GM13976 (cell line): Measurements from ENCODE around the gene TSHB.

Source experiments
- DNase-seq: peaks from one replicate; pipeline ENCODE4 v3.0.0; 2012; ENCODE audit warnings: low spot score
- CTCF ChIP-seq: IDR thresholded peaks from 2 replicates; pipeline ENCODE4 v1.5.1; 2012; ENCODE audit warnings: borderline replicate concordance, mild to moderate bottlenecking; ENCODE audit not compliant: insufficient read depth; ENCODE audit errors: extremely low read depth, missing control alignments, control extremely low read depth
- in situ Hi-C: fragments of 300-500 bp; cut with MboI; formaldehyde crosslinking; loops from one replicate; pipeline ENCODE4 v1.12.0; 2022; ENCODE audit warnings: low sequenced_read_pairs, mixed read lengths, inconsistent platforms; ENCODE audit not compliant: unreplicated experiment

Gene TSHB

GRCh38 chr1:115036814-115037507 is 7.3 kb downstream of the TSHB start:
- in situ Hi-C loops, result no loop called here
- TF ChIP-seq CTCF, result no peak

GRCh38 chr1:115040501-115040900 is 10.9 kb downstream of the TSHB start:
- in situ Hi-C loops, result no loop called here
- DNase-seq, result no peak
- TF ChIP-seq CTCF, result no peak

More at GRCh38 chr1:115036814-115037507, 7.3 kb downstream of the TSHB start:
- no peak for DNase-seq

GRCh38 chr1:115041654-115042053 is 12.0 kb downstream of the TSHB start:
- no peak for TF ChIP-seq CTCF
- in situ Hi-C loops, result no loop called here
- DNase-seq, result no peak

GRCh38 chr1:115046751-115047150 is 17.1 kb downstream of the TSHB start:
- no peak for TF ChIP-seq CTCF
- in situ Hi-C loops, result no loop called here
- no peak for DNase-seq

- DNase-seq, result no peak
- in situ Hi-C loops, result no loop called here
- no peak for TF ChIP-seq CTCF
These were observed 22.2 kb downstream of the TSHB start for GRCh38 chr1:115051850-115052249.

GRCh38 chr1:115052454-115053083 is 22.9 kb downstream of the TSHB start:
- peak; percentile 76 for TF ChIP-seq CTCF
- in situ Hi-C loops, result no loop called here
- peak; percentile 59 for DNase-seq

GRCh38 chr1:115056395-115056798 is 26.8 kb downstream of the TSHB start:
- in situ Hi-C loops, result no loop called here
- DNase-seq, result no peak
- TF ChIP-seq CTCF, result no peak
